Neuronal stem cell (in vitro differentiated cells): Measurements from ENCODE around the gene ADCY3.

Experiments used
- DNase-seq: peaks from one replicate; pipeline ENCODE4 v3.0.0-alpha.2; 2013; ENCODE audit warnings: low spot score
- H2AFZ ChIP-seq: one replicate; pipeline ENCODE4 v1.6.1; 2013; ENCODE audit warnings: mild to moderate bottlenecking, low read length, inconsistent platforms
- H2AK5ac ChIP-seq: 2 replicates; pipeline ENCODE4 v1.6.1; 2013; ENCODE audit warnings: low read depth, mild to moderate bottlenecking, inconsistent platforms, low read length, moderate library complexity, mixed read lengths
- H2BK120ac ChIP-seq: 2 replicates; pipeline ENCODE4 v1.6.1; 2013; ENCODE audit warnings: low read depth, mild to moderate bottlenecking, inconsistent platforms, low read length, moderate library complexity, mixed read lengths
- H2BK12ac ChIP-seq: one replicate; pipeline ENCODE4 v1.6.1; 2013; ENCODE audit warnings: low read length, inconsistent platforms
- H2BK15ac ChIP-seq: 2 replicates; pipeline ENCODE4 v1.6.1; 2013; ENCODE audit warnings: mild to moderate bottlenecking, low read length, inconsistent platforms, mixed read lengths
- H2BK5ac ChIP-seq: one replicate; pipeline ENCODE4 v1.6.1; 2013; ENCODE audit warnings: inconsistent platforms, mild to moderate bottlenecking, low read length, moderate library complexity
- H3K14ac ChIP-seq: one replicate; pipeline ENCODE4 v1.6.1; 2013; ENCODE audit warnings: low read length, inconsistent platforms
- H3K18ac ChIP-seq: 2 replicates; pipeline ENCODE4 v1.6.1; 2013; ENCODE audit warnings: low read length, inconsistent platforms
- H3K23ac ChIP-seq: 2 replicates; pipeline ENCODE4 v1.6.1; 2013; ENCODE audit warnings: low read depth, mild to moderate bottlenecking, mixed read lengths, low read length, inconsistent platforms; ENCODE audit not compliant: poor library complexity
- H3K27ac ChIP-seq: replicated peaks from 3 replicates; pipeline ENCODE4 v1.5.1; 2013; ENCODE audit warnings: low read length, inconsistent platforms
- H3K27me3 ChIP-seq, 3 experiments: 2 replicates each; pipeline ENCODE4 v1.6.1; 2013; ENCODE audit warnings: low read length in 3 of 3, mild to moderate bottlenecking in 2 of 3, inconsistent platforms in 1 of 3, low read depth in 1 of 3, mixed read lengths in 1 of 3, moderate library complexity in 1 of 3; ENCODE audit not compliant: control insufficient read depth in 3 of 3, insufficient read depth in 3 of 3
- H3K36me3 ChIP-seq, 2 donors: replicated peaks in 1 of 2; 2 replicates each; pipeline ENCODE4 v1.6.1; 2013; ENCODE audit warnings: low read length in 2 of 2; ENCODE audit not compliant: control insufficient read depth in 2 of 2, insufficient read depth in 2 of 2
- H3K4ac ChIP-seq: 2 replicates; pipeline ENCODE4 v1.6.1; 2013; ENCODE audit warnings: inconsistent platforms, mild to moderate bottlenecking, low read length, moderate library complexity
- H3K4me1 ChIP-seq, 2 donors: 1 replicate in 1 of 2; 2 replicates in 1 of 2; pipeline ENCODE4 v1.6.1; 2013; ENCODE audit warnings: low read length in 2 of 2, low read depth in 1 of 2; ENCODE audit not compliant: control insufficient read depth in 2 of 2, insufficient read depth in 1 of 2
- H3K4me2 ChIP-seq: one replicate; pipeline ENCODE4 v1.6.1; 2013; ENCODE audit warnings: mild to moderate bottlenecking, low read length, inconsistent platforms; ENCODE audit not compliant: insufficient read depth, poor library complexity, severe bottlenecking
- H3K4me3 ChIP-seq, 2 donors: 2 replicates each; pipeline ENCODE4 v1.5.1; 2013; ENCODE audit warnings: low read length in 2 of 2, mild to moderate bottlenecking in 2 of 2, inconsistent platforms in 1 of 2, moderate library complexity in 1 of 2
- H3K79me1 ChIP-seq: one replicate; pipeline ENCODE4 v1.6.1; 2013; ENCODE audit warnings: low read depth, mild to moderate bottlenecking, inconsistent platforms, low read length, moderate library complexity
- H3K9ac ChIP-seq: one replicate; pipeline ENCODE4 v1.6.1; 2013; ENCODE audit warnings: mild to moderate bottlenecking, low read depth, low read length, inconsistent platforms; ENCODE audit not compliant: poor library complexity
- H3K9me3 ChIP-seq, 2 donors: replicated peaks in 1 of 2; 2 replicates each; pipeline versions ENCODE3 to v1.6.1; 2013; ENCODE audit warnings: low read length in 2 of 2, mild to moderate bottlenecking in 2 of 2, inconsistent platforms in 1 of 2, low read depth in 1 of 2, mixed read lengths in 1 of 2, moderate library complexity in 1 of 2; ENCODE audit not compliant: control insufficient read depth in 2 of 2, insufficient read depth in 1 of 2
- H4K8ac ChIP-seq: one replicate; pipeline ENCODE4 v1.6.1; 2013; ENCODE audit warnings: low read depth, mild to moderate bottlenecking, inconsistent platforms, low read length, moderate library complexity
- H4K91ac ChIP-seq: one replicate; pipeline ENCODE4 v1.6.1; 2013; ENCODE audit warnings: low read length, low read depth, mild to moderate bottlenecking, inconsistent platforms; ENCODE audit not compliant: poor library complexity
- WGBS, 2 donors: extraction: QIAGEN DNeasy Blood & Tissue Kit; methylation state at CpG; one replicate each; pipeline ENCODE4 v1.1.7; 2013; ENCODE audit warnings: missing lambda C conversion rate in 2 of 2, mixed read lengths in 1 of 2; ENCODE audit not compliant: insufficient read length in 2 of 2, insufficient replicate concordance in 1 of 2; ENCODE audit errors: extremely low coverage in 2 of 2; 5-methylcytosine and 5-hydroxymethylcytosine counted together

ADCY3 gene

DNA sequence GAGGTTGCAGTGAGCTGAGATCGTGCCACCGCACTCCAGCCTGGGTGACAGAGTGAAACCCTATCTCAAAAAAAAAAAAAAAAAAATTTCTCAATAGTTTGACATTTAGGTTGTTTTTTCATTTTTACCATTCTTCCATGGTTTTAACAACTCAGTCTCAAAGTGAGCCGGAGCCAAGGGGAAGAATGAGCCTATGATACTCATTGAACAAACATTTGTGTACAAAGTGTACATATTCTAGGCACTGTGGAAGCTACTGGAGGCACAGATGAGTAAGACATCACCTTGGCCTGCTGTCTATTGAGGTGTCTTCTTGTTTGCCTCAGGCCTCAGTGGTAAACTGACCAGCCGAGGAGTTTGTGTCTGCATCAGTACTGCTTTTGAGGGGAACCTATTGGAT, 104.9 kb downstream of the ADCY3 start:
- WGBS, 2 donors: no CpG with 5 or more reads among the region's 4 CpGs
- Histone ChIP-seq H4K91ac (no peak overlapping the region), H3K79me1 (no peaks in the 10 kb centered on the region), H2AK5ac (no peak overlapping the region), H2AFZ (no peak overlapping the region), H2BK15ac (no peak overlapping the region), H3K9me3 (peaks cover 2 to 6% of the 10 kb centered on the region in 2 donors), H2BK5ac (no peak overlapping the region), H3K4me3 (no peak overlapping the region), H3K27ac (no peak overlapping the region), H3K18ac (no peak overlapping the region), H2BK120ac (no peak overlapping the region), H3K27me3 (no peaks in the 10 kb centered on the region), H3K36me3 (peaks cover 34 to 87% of the 10 kb centered on the region in 2 donors), H3K14ac (no peak overlapping the region), H3K23ac (no peak overlapping the region), H3K4me1 (no peaks in the 10 kb centered on the region), H3K9ac (no peak overlapping the region), H2BK12ac (no peak overlapping the region), H3K4ac (no peak overlapping the region), H3K4me2 (no peak overlapping the region), H4K8ac (no peak overlapping the region)
- DNase-seq: no peak

DNA sequence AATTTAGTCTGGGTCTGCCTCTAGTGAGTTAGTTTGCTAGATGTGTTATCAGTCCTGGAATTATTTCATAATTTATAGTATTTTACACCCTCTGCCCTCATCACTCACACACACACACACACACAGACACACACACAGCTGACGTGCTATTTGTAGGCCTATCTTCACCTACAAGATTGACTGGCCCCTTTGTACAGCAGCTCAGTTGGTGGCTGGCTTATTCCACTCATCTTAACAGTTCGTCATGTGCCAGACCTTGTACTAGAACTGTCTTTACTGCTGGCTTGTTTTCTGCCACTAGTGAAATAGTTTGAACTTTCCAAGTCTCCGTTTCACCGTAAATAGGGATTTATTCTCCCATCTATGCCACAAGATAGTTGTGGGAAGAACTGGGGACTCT, 105.5 kb downstream of the ADCY3 start:
- Histone ChIP-seq H3K36me3 (peaks cover 30 to 87% of the 10 kb centered on the region in 2 donors), H3K27me3 (no peaks in the 10 kb centered on the region), H2AFZ (no peak overlapping the region), H2BK12ac (no peak overlapping the region), H3K4ac (no peak overlapping the region), H3K18ac (no peak overlapping the region), H3K4me3 (no peak overlapping the region), H3K9me3 (peaks cover 2 to 6% of the 10 kb centered on the region in 2 donors), H3K14ac (no peak overlapping the region), H4K91ac (no peak overlapping the region), H2BK5ac (no peak overlapping the region), H4K8ac (no peak overlapping the region), H2AK5ac (no peak overlapping the region), H2BK15ac (no peak overlapping the region), H3K4me1 (no peaks in the 10 kb centered on the region), H2BK120ac (no peak overlapping the region), H3K4me2 (no peak overlapping the region), H3K27ac (no peak overlapping the region), H3K23ac (no peak overlapping the region), H3K79me1 (no peaks in the 10 kb centered on the region), H3K9ac (no peak overlapping the region)
- WGBS, 2 donors: no CpG with 5 or more reads among the region's 4 CpGs
- DNase-seq: no peak

DNA sequence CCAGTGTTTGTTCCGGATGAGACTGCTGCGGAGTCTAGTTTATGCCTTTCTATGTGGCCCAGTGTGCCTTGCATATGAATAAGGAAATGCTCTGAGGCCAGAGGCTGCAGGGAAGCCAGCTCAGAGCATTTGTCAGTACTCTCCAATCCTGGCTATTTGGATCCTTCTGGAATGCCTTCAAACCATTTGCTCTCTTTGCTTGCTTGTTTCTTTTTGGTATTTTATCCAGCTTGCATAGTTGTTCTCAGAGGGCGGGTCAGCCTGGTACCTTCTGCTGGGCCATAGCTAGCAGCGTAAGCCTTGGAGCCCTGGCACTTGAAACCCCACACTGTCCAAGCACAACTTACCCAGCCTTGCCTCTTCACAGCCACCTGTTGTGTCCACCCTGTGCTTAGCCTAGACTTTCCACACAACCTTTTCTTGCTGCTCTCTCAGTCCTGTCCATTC, 106.3 kb downstream of the ADCY3 start:
- Histone ChIP-seq H3K18ac (no peak overlapping the region), H2BK12ac (no peak overlapping the region), H2BK120ac (no peak overlapping the region), H3K9ac (no peak overlapping the region), H2BK5ac (no peak overlapping the region), H4K8ac (no peak overlapping the region), H3K4me2 (no peak overlapping the region), H3K23ac (no peak overlapping the region), H2AFZ (no peak overlapping the region), H3K27ac (no peak overlapping the region), H3K14ac (no peak overlapping the region), H4K91ac (no peak overlapping the region), H3K79me1 (no peaks in the 10 kb centered on the region), H3K36me3 (peaks cover 26 to 87% of the 10 kb centered on the region in 2 donors), H2AK5ac (no peak overlapping the region), H3K9me3 (peaks cover 2 to 6% of the 10 kb centered on the region in 2 donors), H3K4me1 (no peaks in the 10 kb centered on the region), H3K4ac (no peak overlapping the region), H3K27me3 (no peaks in the 10 kb centered on the region), H3K4me3 (no peak overlapping the region), H2BK15ac (no peak overlapping the region)
- no CpG with 5 or more reads among the region's 4 CpGs for WGBS, 2 donors
- DNase-seq: no peak

DNA sequence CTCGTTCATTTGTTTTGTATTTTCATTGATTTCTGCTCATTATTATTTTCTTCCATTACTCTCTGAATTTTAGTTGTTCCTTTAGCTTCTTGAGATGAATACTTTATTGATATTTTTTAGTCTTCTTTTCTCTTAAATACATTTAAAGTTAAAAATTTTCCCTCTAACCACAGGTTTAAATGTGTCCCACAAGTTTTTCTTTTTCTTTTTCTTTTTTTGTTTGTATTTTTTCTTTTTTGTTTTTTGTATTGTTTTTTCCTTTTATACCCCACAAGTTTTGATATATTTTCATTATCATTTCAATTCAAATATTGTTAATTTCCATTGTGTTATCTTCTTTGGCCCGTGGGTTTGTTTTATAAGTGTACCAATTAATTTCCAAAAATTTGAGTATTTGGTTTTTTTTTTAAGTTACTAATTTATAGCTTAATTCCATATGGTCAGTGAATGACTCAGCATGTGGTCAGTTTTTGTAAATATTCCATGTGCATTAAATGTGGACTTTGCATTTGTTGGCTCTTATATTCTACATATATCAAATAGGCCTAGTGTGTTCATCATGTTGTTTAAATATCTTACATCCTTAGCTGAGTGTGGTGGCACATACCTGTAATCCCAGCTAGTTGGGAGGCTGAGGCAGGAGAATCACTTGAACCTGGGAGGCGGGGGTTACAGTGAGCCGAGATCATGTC, 110.6 kb downstream of the ADCY3 start:
- H2AFZ ChIP-seq: no peak overlapping the region
- no peak overlapping the region for H3K4me3 ChIP-seq
- H2BK15ac ChIP-seq: no peak overlapping the region
- no peak for DNase-seq
- H3K4me1 ChIP-seq: no peaks in the 10 kb centered on the region
- no peak overlapping the region for H3K4ac ChIP-seq
- no peak overlapping the region for H2BK5ac ChIP-seq
- H2BK12ac ChIP-seq: no peak overlapping the region
- H3K79me1 ChIP-seq: peaks cover 2% of the 10 kb centered on the region
- no peak overlapping the region for H3K14ac ChIP-seq
- H3K4me2 ChIP-seq: no peak overlapping the region
- no CpG with 5 or more reads among the region's 4 CpGs for WGBS, 2 donors
- H3K9ac ChIP-seq: no peak overlapping the region
- no peaks in the 10 kb centered on the region for H3K27me3 ChIP-seq
- no peak overlapping the region for H2BK120ac ChIP-seq
- no peak overlapping the region for H2AK5ac ChIP-seq
- peaks cover 4 to 29% of the 10 kb centered on the region in 2 donors for H3K9me3 ChIP-seq
- H4K91ac ChIP-seq: no peak overlapping the region
- no peak overlapping the region for H4K8ac ChIP-seq
- no peak overlapping the region for H3K18ac ChIP-seq
- no peak overlapping the region for H3K27ac ChIP-seq
- peaks cover 15 to 81% of the 10 kb centered on the region in 2 donors for H3K36me3 ChIP-seq
- H3K23ac ChIP-seq: no peak overlapping the region
